WTC11 (cell line): Measurements from ENCODE around the gene PLCH2. TPM values are rescaled to one million over a fixed set of nuclear protein-coding genes. Genes with fewer than 3 reads are reported as not detected.
"Not testable (repeated sequence)": the region's sequence is repeated elsewhere in the genome, so short reads cannot be mapped to it uniquely, and the experiment has no call there.

ENCODE experiments used
- ATAC-seq: fragments of 200-7000 bp; cut with Tn5 transposase; 2 replicates; pipeline ENCODE4 v1.10.0; 2021; ENCODE audit warnings: mild to moderate bottlenecking, moderate library complexity
- CTCF ChIA-PET: fragments of 300-600 bp; sonication (Branson Sonifier 250); formaldehyde crosslinking; loops from one replicate; lab custom pipeline; 2021; ENCODE audit warnings: antibody characterized with exemption; lab: Charles Lee
- POLR2A ChIA-PET: fragments of 350-600 bp; sonication (Branson Sonifier 250); formaldehyde crosslinking; loops from one replicate; lab custom pipeline; 2021; ENCODE audit warnings: antibody characterized with exemption; lab: Charles Lee
- DNase-seq: peaks from one replicate; pipeline ENCODE4 v3.0.0; 2021; ENCODE audit warnings: low spot score
- H3K27ac Mint-ChIP-seq: 2 replicates; pipeline ENCODE4 v1.8.0; 2021; ENCODE audit warnings: mixed read lengths
- H3K27me3 Mint-ChIP-seq: 2 replicates; pipeline ENCODE4 v1.8.0; 2021; ENCODE audit warnings: low read depth, mild to moderate bottlenecking, moderate library complexity, mixed read lengths
- H3K36me3 Mint-ChIP-seq: 2 replicates; pipeline ENCODE4 v1.8.0; 2021; ENCODE audit warnings: mixed read lengths
- H3K4me1 Mint-ChIP-seq: 2 replicates; pipeline ENCODE4 v1.8.0; 2022; ENCODE audit warnings: mixed read lengths
- H3K4me3 Mint-ChIP-seq: 2 replicates; pipeline ENCODE4 v1.8.0; 2021; ENCODE audit warnings: mild to moderate bottlenecking, moderate library complexity, mixed read lengths
- H3K9me3 Mint-ChIP-seq: 2 replicates; pipeline ENCODE4 v1.8.0; 2021; ENCODE audit warnings: mixed read lengths
- ARID4B ChIP-seq: sonication (generic); formaldehyde crosslinking; IDR thresholded peaks from 2 replicates; pipeline ENCODE4 v1.8.0; 2023; ENCODE audit warnings: missing genetic modification reagents, mild to moderate bottlenecking, borderline replicate concordance
- CBFB ChIP-seq: sonication (generic); formaldehyde crosslinking; IDR thresholded peaks from 2 replicates; pipeline ENCODE4 v1.8.1; 2022; ENCODE audit warnings: mild to moderate bottlenecking, low read depth, missing genetic modification reagents
- CTCF ChIP-seq: fragments of 200-600 bp; IDR thresholded peaks from 2 replicates; pipeline ENCODE4 v1.8.0; 2022; ENCODE audit warnings: antibody characterized with exemption
- ESRRA ChIP-seq: sonication (generic); formaldehyde crosslinking; IDR thresholded peaks from 2 replicates; pipeline ENCODE4 v1.8.1; 2022; ENCODE audit warnings: mild to moderate bottlenecking, missing genetic modification reagents, borderline replicate concordance
- ETV6 ChIP-seq: sonication (generic); formaldehyde crosslinking; IDR thresholded peaks from 2 replicates; pipeline ENCODE4 v1.8.1; 2022; ENCODE audit warnings: mild to moderate bottlenecking, missing genetic modification reagents
- GABPB1 ChIP-seq: sonication (generic); formaldehyde crosslinking; IDR thresholded peaks from 2 replicates; pipeline ENCODE4 v1.8.1; 2023; ENCODE audit warnings: mild to moderate bottlenecking, missing genetic modification reagents
- HMGXB4 ChIP-seq: sonication (generic); formaldehyde crosslinking; IDR thresholded peaks from 2 replicates; pipeline ENCODE4 v1.8.1; 2023; ENCODE audit warnings: mild to moderate bottlenecking, moderate library complexity, missing genetic modification reagents
- MYBL2 ChIP-seq: sonication (generic); formaldehyde crosslinking; IDR thresholded peaks from 2 replicates; pipeline ENCODE4 v1.8.1; 2023; ENCODE audit warnings: mild to moderate bottlenecking, moderate library complexity, missing genetic modification reagents
- OVOL2 ChIP-seq: fragments of 250-450 bp; sonication (Bioruptor Pico); IDR thresholded peaks from 2 replicates; pipeline ENCODE4 v1.9.0; 2021; ENCODE audit warnings: mild to moderate bottlenecking, borderline replicate concordance
- PRDM15 ChIP-seq: sonication (generic); formaldehyde crosslinking; IDR thresholded peaks from 2 replicates; pipeline ENCODE4 v1.8.0; 2022; ENCODE audit warnings: missing genetic modification reagents
- SMAD3 ChIP-seq: sonication (generic); formaldehyde crosslinking; IDR thresholded peaks from 2 replicates; pipeline ENCODE4 v1.8.0; 2022; ENCODE audit warnings: missing genetic modification reagents, mild to moderate bottlenecking, borderline replicate concordance
- SOX15 ChIP-seq: fragments of 250-450 bp; sonication (Bioruptor Pico); IDR thresholded peaks from 2 replicates; pipeline ENCODE4 v1.9.0; 2021; ENCODE audit warnings: mild to moderate bottlenecking
- ZMAT4 ChIP-seq: fragments of 250-450 bp; sonication (Bioruptor Pico); IDR thresholded peaks from 2 replicates; pipeline ENCODE4 v1.9.0; 2021; ENCODE audit warnings: mild to moderate bottlenecking
- ZNF121 ChIP-seq: sonication (generic); formaldehyde crosslinking; IDR thresholded peaks from 2 replicates; pipeline ENCODE4 v1.8.0; 2023; ENCODE audit warnings: missing genetic modification reagents
- ZNF219 ChIP-seq: sonication (generic); formaldehyde crosslinking; IDR thresholded peaks from 2 replicates; pipeline ENCODE4 v1.8.0; 2023; ENCODE audit warnings: missing genetic modification reagents, mild to moderate bottlenecking, borderline replicate concordance
- ZNF232 ChIP-seq: sonication (generic); formaldehyde crosslinking; IDR thresholded peaks from 2 replicates; pipeline ENCODE4 v1.8.0; 2022; ENCODE audit warnings: mild to moderate bottlenecking, missing genetic modification reagents
- ZNF263 ChIP-seq: sonication (generic); formaldehyde crosslinking; IDR thresholded peaks from 2 replicates; pipeline ENCODE4 v1.8.1; 2022; ENCODE audit warnings: low read depth, mild to moderate bottlenecking, moderate library complexity, missing genetic modification reagents
- ZNF416 ChIP-seq: fragments of 250-450 bp; sonication (Bioruptor Pico); IDR thresholded peaks from 2 replicates; pipeline ENCODE4 v1.9.0; 2021; ENCODE audit warnings: mild to moderate bottlenecking, inconsistent platforms
- ZSCAN18 ChIP-seq: fragments of 250-450 bp; sonication (Bioruptor Pico); IDR thresholded peaks from 2 replicates; pipeline ENCODE4 v2.1.2; 2022; ENCODE audit warnings: mild to moderate bottlenecking, moderate library complexity
- total RNA-seq: library from RNA; stranded (reverse); gene quantifications from 3 replicates; pipeline ENCODE4 v1.2.3, GENCODE V29; 2021

Gene PLCH2
- total RNA-seq, 1 experiment from 2014 or later, result 0.17 TPM

GRCh38 chr1:2458687-2459086, 17.4 kb upstream of the PLCH2 start:
- H3K27me3 Mint-ChIP-seq, result no peaks in the 10 kb centered on the region
- ATAC-seq (no peak), DNase-seq (no peak)
- H3K4me1 Mint-ChIP-seq, result no peaks in the 10 kb centered on the region
- TF ChIP-seq ETV6 (CRISPR knock-in tag), result no peak
- no peak for TF ChIP-seq ZNF219 (CRISPR knock-in tag)
- no peak for TF ChIP-seq ARID4B (CRISPR knock-in tag)
- TF ChIP-seq PRDM15, result no peak
- no peak for TF ChIP-seq ZNF232 (CRISPR knock-in tag)
- no peak for TF ChIP-seq OVOL2
- TF ChIP-seq ESRRA (CRISPR knock-in tag), result no peak
- TF ChIP-seq HMGXB4 (CRISPR knock-in tag), result no peak
- TF ChIP-seq MYBL2 (CRISPR knock-in tag), result no peak
- no peak for TF ChIP-seq ZMAT4
- TF ChIP-seq CTCF, result no peak
- TF ChIP-seq SOX15 (CRISPR knock-in tag), result no peak
- no peak for TF ChIP-seq CBFB (CRISPR knock-in tag)
- TF ChIP-seq ZSCAN18, result no peak
- TF ChIP-seq ZNF121 (CRISPR knock-in tag), result no peak
- no peak for TF ChIP-seq ZNF416
- TF ChIP-seq SMAD3, result no peak
- TF ChIP-seq ZNF263 (CRISPR knock-in tag), result no peak; the same call in 1 of the 2 replicates
- no peak for TF ChIP-seq GABPB1 (CRISPR knock-in tag)
- no peaks in the 10 kb centered on the region for H3K9me3 Mint-ChIP-seq
- H3K36me3 Mint-ChIP-seq, result no peaks in the 10 kb centered on the region
- H3K4me3 Mint-ChIP-seq, result no peak overlapping the region
- ChIA-PET CTCF (no interaction called here), POLR2A (no interaction called here)
- no peak overlapping the region for H3K27ac Mint-ChIP-seq

GRCh38 chr1:2459102-2459753, 16.9 kb upstream of the PLCH2 start:
- H3K36me3 Mint-ChIP-seq, POLR2A ChIA-PET, DNase-seq, H3K4me1 Mint-ChIP-seq, H3K27ac Mint-ChIP-seq, H3K27me3 Mint-ChIP-seq, H3K9me3 Mint-ChIP-seq, ATAC-seq, H3K4me3 Mint-ChIP-seq: not testable (repeated sequence)
- CTCF ChIA-PET, result interaction anchor here (1.4 kb wide), 1 partner anchor 47 kb away, joined by 4 read pairs; no protein-coding TSS in a partner anchor
